HL-60 (cell line): Measurements from ENCODE around the gene SLX1A.
"Not testable (repeated sequence)": the region's sequence is repeated elsewhere in the genome, so short reads cannot be mapped to it uniquely, and the experiment has no call there.

Experiments used
- DNase-seq, 2 experiments: peaks; one replicate each; pipeline ENCODE4 v3.0.0-alpha.2; 2010 to 2020; ENCODE audit warnings: low read depth in 1 of 2, low spot score in 1 of 2
- H3K27ac ChIP-seq: fragments of 250-450 bp; sonication (Bioruptor Pico); replicated peaks from 2 replicates; pipeline ENCODE4 v1.5.1; 2020; ENCODE audit warnings: mild to moderate bottlenecking, moderate library complexity
- H3K27me3 ChIP-seq: fragments of 250-450 bp; sonication (Bioruptor Pico); 2 replicates; pipeline ENCODE4 v1.5.1; 2021; ENCODE audit warnings: mild to moderate bottlenecking, moderate library complexity; ENCODE audit not compliant: insufficient read depth, poor library complexity, severe bottlenecking
- H3K4me3 ChIP-seq: replicated peaks from 2 replicates; pipeline ENCODE4 v1.5.1; 2011; ENCODE audit warnings: mild to moderate bottlenecking, control low read depth, low read length; ENCODE audit not compliant: insufficient read depth
- GABPA ChIP-seq: IDR thresholded peaks from 2 replicates; pipeline ENCODE4 v1.6.1; 2012; ENCODE audit warnings: low read depth
- POLR2AphosphoS5 ChIP-seq: IDR thresholded peaks from 2 replicates; pipeline ENCODE4 v1.6.1; 2012; ENCODE audit warnings: low read depth
- REST ChIP-seq: IDR thresholded peaks from 2 replicates; pipeline ENCODE4 v1.6.1; 2012; ENCODE audit warnings: low read depth; ENCODE audit not compliant: insufficient replicate concordance
- SPI1 ChIP-seq: IDR thresholded peaks from 2 replicates; pipeline ENCODE4 v1.6.1; 2012; ENCODE audit warnings: low read depth, mild to moderate bottlenecking, borderline replicate concordance
- TF ChIP-seq, protein P1 (sequence below): IDR thresholded peaks from one replicate; pipeline ENCODE4 v1.5.1; 2011; ENCODE audit warnings: low read length, control low read depth, inconsistent platforms; ENCODE audit not compliant: insufficient read depth

The SLX1A gene

GRCh38 chr16:30166202-30166902, 27.3 kb upstream of the SLX1A start:
- no peak overlapping the region for H3K4me3 ChIP-seq
- peak; percentile 82 to 93 for DNase-seq
- peak; percentile 52 for TF ChIP-seq POLR2AphosphoS5
- TF ChIP-seq SPI1 = peak; percentile 100
- TF ChIP-seq GABPA = no peak
- H3K27me3 ChIP-seq = no peaks in the 10 kb centered on the region
- H3K27ac ChIP-seq = peak overlapping the region; percentile 70

DNA sequence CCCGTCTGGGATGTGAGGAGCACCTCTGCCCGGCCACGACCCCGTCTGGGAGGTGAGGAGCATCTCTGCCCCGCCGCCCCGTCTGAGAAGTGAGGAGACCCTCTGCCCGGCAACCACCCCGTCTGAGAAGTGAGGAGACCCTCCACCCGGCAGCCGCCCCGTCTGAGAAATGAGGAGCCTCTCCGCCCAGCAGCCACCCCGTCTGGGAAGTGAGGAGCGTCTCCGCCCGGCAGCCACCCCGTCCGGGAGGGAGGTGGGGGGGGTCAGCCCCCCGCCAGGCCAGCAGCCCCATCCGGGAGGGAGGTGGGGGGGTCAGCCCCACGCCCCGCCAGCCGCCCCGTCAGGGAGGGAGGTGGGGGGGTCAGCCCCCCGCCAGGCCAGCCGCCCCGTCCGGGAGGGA, 24.9 kb upstream of the SLX1A start:
- H3K4me3 ChIP-seq, H3K27me3 ChIP-seq, H3K27ac ChIP-seq, DNase-seq: not testable (repeated sequence)

DNA sequence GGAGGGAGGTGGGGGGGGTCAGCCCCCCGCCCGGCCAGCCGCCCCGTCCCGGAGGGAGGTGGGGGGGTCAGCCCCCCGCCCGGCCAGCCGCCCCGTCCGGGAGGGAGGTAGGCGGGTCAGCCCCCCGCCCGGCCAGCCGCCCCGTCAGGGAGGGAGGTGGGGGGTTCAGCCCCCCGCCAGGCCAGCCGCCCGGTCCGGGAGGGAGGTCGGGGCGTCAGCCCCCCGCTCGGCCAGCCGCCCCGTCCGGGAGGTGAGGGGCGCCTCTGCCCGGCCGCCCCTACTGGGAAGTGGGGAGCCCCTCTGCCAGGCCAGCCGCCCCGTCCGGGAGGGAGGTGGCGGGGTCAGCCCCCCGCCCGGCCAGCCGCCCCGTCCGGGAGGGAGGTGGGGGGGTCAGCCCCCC, 24.3 kb upstream of the SLX1A start:
- H3K27ac ChIP-seq, H3K4me3 ChIP-seq, DNase-seq, H3K27me3 ChIP-seq: not testable (repeated sequence)

- H3K27ac ChIP-seq, H3K4me3 ChIP-seq, H3K27me3 ChIP-seq, DNase-seq: not testable (repeated sequence)
Observed at GRCh38 chr16:30170145-30170544, 23.5 kb upstream of the SLX1A start.

- Histone ChIP-seq H3K27me3 (no peaks in the 10 kb centered on the region), H3K4me3 (no peak overlapping the region), H3K27ac (no peak overlapping the region)
- TF ChIP-seq, protein P1, sequence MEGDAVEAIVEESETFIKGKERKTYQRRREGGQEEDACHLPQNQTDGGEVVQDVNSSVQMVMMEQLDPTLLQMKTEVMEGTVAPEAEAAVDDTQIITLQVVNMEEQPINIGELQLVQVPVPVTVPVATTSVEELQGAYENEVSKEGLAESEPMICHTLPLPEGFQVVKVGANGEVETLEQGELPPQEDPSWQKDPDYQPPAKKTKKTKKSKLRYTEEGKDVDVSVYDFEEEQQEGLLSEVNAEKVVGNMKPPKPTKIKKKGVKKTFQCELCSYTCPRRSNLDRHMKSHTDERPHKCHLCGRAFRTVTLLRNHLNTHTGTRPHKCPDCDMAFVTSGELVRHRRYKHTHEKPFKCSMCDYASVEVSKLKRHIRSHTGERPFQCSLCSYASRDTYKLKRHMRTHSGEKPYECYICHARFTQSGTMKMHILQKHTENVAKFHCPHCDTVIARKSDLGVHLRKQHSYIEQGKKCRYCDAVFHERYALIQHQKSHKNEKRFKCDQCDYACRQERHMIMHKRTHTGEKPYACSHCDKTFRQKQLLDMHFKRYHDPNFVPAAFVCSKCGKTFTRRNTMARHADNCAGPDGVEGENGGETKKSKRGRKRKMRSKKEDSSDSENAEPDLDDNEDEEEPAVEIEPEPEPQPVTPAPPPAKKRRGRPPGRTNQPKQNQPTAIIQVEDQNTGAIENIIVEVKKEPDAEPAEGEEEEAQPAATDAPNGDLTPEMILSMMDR = no peak
- no peak for TF ChIP-seq REST
- no peak for TF ChIP-seq SPI1
- TF ChIP-seq GABPA = no peak
- TF ChIP-seq POLR2AphosphoS5 = no peak
- no peak for DNase-seq
Observed at GRCh38 chr16:30173054-30173453, 20.6 kb upstream of the SLX1A start.

GRCh38 chr16:30176876-30177275, 16.8 kb upstream of the SLX1A start:
- H3K4me3 ChIP-seq, H3K27me3 ChIP-seq: not testable (repeated sequence)
- peak overlapping the region; percentile 53; the same call in 1 of the 2 replicates for H3K27ac ChIP-seq
- DNase-seq = peak; percentile 63 to 90

DNA sequence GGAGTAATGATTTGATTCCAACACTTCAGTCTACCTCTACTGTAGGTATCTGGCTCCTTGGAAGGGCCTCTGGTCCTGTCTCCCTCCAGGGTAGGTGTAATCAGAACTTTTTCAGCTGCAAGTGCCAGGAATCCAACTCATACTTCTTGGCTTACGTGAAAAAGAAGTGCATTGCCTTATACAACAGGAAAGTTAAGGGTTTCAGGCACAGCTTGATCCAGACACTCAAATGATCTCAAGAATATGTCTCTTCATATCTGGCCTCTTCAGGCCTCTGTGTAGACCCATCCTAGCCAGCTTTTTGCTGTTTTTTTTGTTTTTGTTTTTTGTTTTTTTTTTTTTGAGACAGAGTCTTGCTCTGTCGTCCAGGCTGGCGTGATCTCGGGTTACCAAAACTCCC, 14.5 kb upstream of the SLX1A start:
- DNase-seq = no peak
- H3K27ac ChIP-seq = no peak overlapping the region
- TF ChIP-seq GABPA (no peak), SPI1 (no peak), POLR2AphosphoS5 (no peak), REST (no peak)
- TF ChIP-seq, protein P1 = no peak
- H3K27me3 ChIP-seq = no peaks in the 10 kb centered on the region
- no peak overlapping the region for H3K4me3 ChIP-seq
